Measurements from ENCODE around the gene DCUN1D5. TPM values are rescaled to one million over a fixed set of nuclear protein-coding genes. Genes with fewer than 3 reads are reported as not detected.
A peak's percentile ranks its signal among the peaks of the same experiment; 100 is the strongest.

DCUN1D5 gene
- total RNA-seq, 2 experiments from 2014 or later, result 15.6 to 16.1 TPM

DNA sequence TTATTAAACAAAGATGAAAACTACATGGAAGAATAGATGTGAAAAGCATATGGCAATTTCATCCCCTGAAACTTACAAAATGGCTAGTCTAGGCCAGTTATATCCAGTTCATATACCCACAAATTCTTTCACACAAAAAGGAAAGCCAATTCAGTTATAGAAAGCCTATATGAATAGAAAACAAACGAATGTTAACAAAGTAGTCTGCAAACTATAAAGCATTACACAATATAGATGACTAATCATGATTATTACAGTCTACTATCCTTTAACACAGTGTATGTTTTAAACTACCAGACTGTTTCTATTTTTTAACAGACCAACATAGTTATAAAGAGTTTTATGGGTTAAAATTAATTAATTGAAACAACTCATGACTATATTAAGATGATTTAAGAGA, 12.1 kb downstream of the DCUN1D5 start:
- peaks cover 88% of the 10 kb centered on the region for H3K36me3 Mint-ChIP-seq (ENCODE audit: low read depth)
- POLR2A ChIA-PET, result no interaction called here

GRCh38 chr11:103078710-103079109, 13.2 kb downstream of the DCUN1D5 start:
- H3K4me1 ChIP-seq (ENCODE audit: insufficient read depth, low read length), result no peaks in the 10 kb centered on the region
- H3K36me3 Mint-ChIP-seq (ENCODE audit: low read depth), result peaks cover 92% of the 10 kb centered on the region
- ATAC-seq (ENCODE audit: poor library complexity) (no peak), DNase-seq (no peak)
- H3K4me3 ChIP-seq (ENCODE audit: low read length), result no peak overlapping the region
- POLR2A ChIA-PET, result no interaction called here
- H3K9me3 ChIP-seq (ENCODE audit: control insufficient read depth in 1 of 2, insufficient read depth in 1 of 2, low read length in 2 of 2), result no peaks in the 10 kb centered on the region
- H3K36me3 ChIP-seq (ENCODE audit: insufficient read depth, low read length), result peaks cover 57% of the 10 kb centered on the region
- no peak overlapping the region for H3K4me3 Mint-ChIP-seq
- CTCF ChIA-PET, result no interaction called here
- no peak overlapping the region for H3K27ac Mint-ChIP-seq
- no peak for TF ChIP-seq CTCF (IDR thresholded peaks at IDR 0.05)
- intact Hi-C loops (cut with DNase I, micrococcal nuclease), result no loop called here
- no peaks in the 10 kb centered on the region for H3K27me3 ChIP-seq (ENCODE audit: control insufficient read depth in 1 of 2, insufficient read depth in 2 of 2, low read length in 2 of 2)
- H3K27ac ChIP-seq (ENCODE audit: low read depth in 1 of 2, low read length in 2 of 2), result no peak overlapping the region
- no peaks in the 10 kb centered on the region for H3K9me3 Mint-ChIP-seq
- peaks cover 9% of the 10 kb centered on the region for H3K4me1 Mint-ChIP-seq (ENCODE audit: low read depth)
- H3K27me3 Mint-ChIP-seq, result no peaks in the 10 kb centered on the region

More for the DNA sequence above, 12.1 kb downstream of the DCUN1D5 start:
- H3K9me3 Mint-ChIP-seq, result no peaks in the 10 kb centered on the region
- H3K27me3 ChIP-seq (ENCODE audit: control insufficient read depth in 1 of 2, insufficient read depth in 2 of 2, low read length in 2 of 2), result no peaks in the 10 kb centered on the region
- H3K4me3 ChIP-seq (ENCODE audit: low read length), result no peak overlapping the region
- no peaks in the 10 kb centered on the region for H3K27me3 Mint-ChIP-seq
- H3K27ac ChIP-seq (ENCODE audit: low read depth in 1 of 2, low read length in 2 of 2), result no peak overlapping the region
- no peak for TF ChIP-seq CTCF (IDR thresholded peaks at IDR 0.05)
- peaks cover 57% of the 10 kb centered on the region for H3K36me3 ChIP-seq (ENCODE audit: insufficient read depth, low read length)
- H3K9me3 ChIP-seq (ENCODE audit: control insufficient read depth in 1 of 2, insufficient read depth in 1 of 2, low read length in 2 of 2), result no peaks in the 10 kb centered on the region
- no peaks in the 10 kb centered on the region for H3K4me1 ChIP-seq (ENCODE audit: insufficient read depth, low read length)
- intact Hi-C loops (cut with DNase I, micrococcal nuclease), result no loop called here
- peaks cover 5% of the 10 kb centered on the region for H3K4me1 Mint-ChIP-seq (ENCODE audit: low read depth)
- no peak for ATAC-seq (ENCODE audit: poor library complexity)
- CTCF ChIA-PET, result no interaction called here
- no peak overlapping the region for H3K27ac Mint-ChIP-seq
- no peak overlapping the region for H3K4me3 Mint-ChIP-seq
- no peak for DNase-seq

GRCh38 chr11:103077554-103077953, 14.4 kb downstream of the DCUN1D5 start:
- ATAC-seq (ENCODE audit: poor library complexity), result no peak
- peak in 1 of 14 experiments; percentile 12 for DNase-seq
- ChIA-PET CTCF (interaction anchor here (0.5 kb wide), 1 partner anchor 443 kb away, joined by 3 read pairs; no protein-coding TSS in a partner anchor), POLR2A (no interaction called here)
- no peak overlapping the region for H3K27ac Mint-ChIP-seq
- H3K4me1 Mint-ChIP-seq (ENCODE audit: low read depth), result peaks cover 18% of the 10 kb centered on the region
- peaks cover 93% of the 10 kb centered on the region for H3K36me3 Mint-ChIP-seq (ENCODE audit: low read depth)
- no peaks in the 10 kb centered on the region for H3K27me3 Mint-ChIP-seq
- H3K4me3 Mint-ChIP-seq, result no peak overlapping the region
- Histone ChIP-seq H3K36me3 (ENCODE audit: insufficient read depth, low read length) (peaks cover 54% of the 10 kb centered on the region), H3K9me3 (ENCODE audit: control insufficient read depth in 1 of 2, insufficient read depth in 1 of 2, low read length in 2 of 2) (no peaks in the 10 kb centered on the region), H3K4me1 (ENCODE audit: insufficient read depth, low read length) (no peaks in the 10 kb centered on the region), H3K27me3 (ENCODE audit: control insufficient read depth in 1 of 2, insufficient read depth in 2 of 2, low read length in 2 of 2) (no peaks in the 10 kb centered on the region), H3K27ac (ENCODE audit: low read depth in 1 of 2, low read length in 2 of 2) (no peak overlapping the region), H3K4me3 (ENCODE audit: low read length) (no peak overlapping the region)
- TF ChIP-seq CTCF (IDR thresholded peaks at IDR 0.05), result no peak
- intact Hi-C loops (cut with DNase I, micrococcal nuclease), result no loop called here
- no peaks in the 10 kb centered on the region for H3K9me3 Mint-ChIP-seq

Data from CD4-positive, alpha-beta T cell (primary cell).